ENCODE results near the gene TENM4. TPM values are rescaled to one million over a fixed set of nuclear protein-coding genes. Genes with fewer than 3 reads are reported as not detected.

The TENM4 gene
- total RNA-seq, 1 donor from 2014 or later = 3.8 TPM

GRCh38 chr11:79043726-79044125, 397.1 kb downstream of the TENM4 start:
- no peaks in the 10 kb centered on the region for H3K9me3 Mint-ChIP-seq (ENCODE audit: low read depth)
- peaks cover 13% of the 10 kb centered on the region for H3K4me1 Mint-ChIP-seq (ENCODE audit: low read depth)
- H3K27ac Mint-ChIP-seq (ENCODE audit: unreplicated experiment) = no peak overlapping the region
- H3K4me3 Mint-ChIP-seq (ENCODE audit: unreplicated experiment) = no peak overlapping the region
- no peak for TF ChIP-seq CTCF (IDR thresholded peaks at IDR 0.05)
- no peaks in the 10 kb centered on the region for H3K27me3 Mint-ChIP-seq (ENCODE audit: low read depth)
- no peak for DNase-seq (ENCODE audit: low spot score)
- H3K36me3 Mint-ChIP-seq (ENCODE audit: low read depth) = no peaks in the 10 kb centered on the region

- no peak overlapping the region for H3K27ac Mint-ChIP-seq (ENCODE audit: unreplicated experiment)
- no peaks in the 10 kb centered on the region for H3K36me3 Mint-ChIP-seq (ENCODE audit: low read depth)
- no peaks in the 10 kb centered on the region for H3K9me3 Mint-ChIP-seq (ENCODE audit: low read depth)
- H3K4me1 Mint-ChIP-seq (ENCODE audit: low read depth) = peaks cover 13% of the 10 kb centered on the region
- no peak overlapping the region for H3K4me3 Mint-ChIP-seq (ENCODE audit: unreplicated experiment)
- no peaks in the 10 kb centered on the region for H3K27me3 Mint-ChIP-seq (ENCODE audit: low read depth)
- no peak for DNase-seq (ENCODE audit: low spot score)
- no peak for TF ChIP-seq CTCF (IDR thresholded peaks at IDR 0.05)
These were observed 398.0 kb downstream of the TENM4 start for GRCh38 chr11:79042824-79043223.

- H3K36me3 Mint-ChIP-seq (ENCODE audit: low read depth) = no peaks in the 10 kb centered on the region
These were observed 400.5 kb downstream of the TENM4 start for GRCh38 chr11:79040348-79040747.

GRCh38 chr11:79039122-79039521, 401.7 kb downstream of the TENM4 start:
- TF ChIP-seq CTCF (IDR thresholded peaks at IDR 0.05) = no peak

More at GRCh38 chr11:79040348-79040747, 400.5 kb downstream of the TENM4 start:
- no peak overlapping the region for H3K4me3 Mint-ChIP-seq (ENCODE audit: unreplicated experiment)
- no peak for DNase-seq (ENCODE audit: low spot score)
- H3K9me3 Mint-ChIP-seq (ENCODE audit: low read depth) = no peaks in the 10 kb centered on the region
- no peak overlapping the region for H3K27ac Mint-ChIP-seq (ENCODE audit: unreplicated experiment)
- H3K27me3 Mint-ChIP-seq (ENCODE audit: low read depth) = no peaks in the 10 kb centered on the region
- H3K4me1 Mint-ChIP-seq (ENCODE audit: low read depth) = peaks cover 13% of the 10 kb centered on the region
- TF ChIP-seq CTCF (IDR thresholded peaks at IDR 0.05) = no peak

GRCh38 chr11:79035881-79036280, 404.9 kb downstream of the TENM4 start:
- Mint-ChIP-seq H3K4me3 (ENCODE audit: unreplicated experiment) (no peak overlapping the region), H3K4me1 (ENCODE audit: low read depth) (peaks cover 4% of the 10 kb centered on the region), H3K36me3 (ENCODE audit: low read depth) (no peaks in the 10 kb centered on the region), H3K27ac (ENCODE audit: unreplicated experiment) (no peak overlapping the region), H3K27me3 (ENCODE audit: low read depth) (no peaks in the 10 kb centered on the region), H3K9me3 (ENCODE audit: low read depth) (no peaks in the 10 kb centered on the region)
- DNase-seq (ENCODE audit: low spot score) = no peak
- TF ChIP-seq CTCF (IDR thresholded peaks at IDR 0.05) = no peak

More at GRCh38 chr11:79039122-79039521, 401.7 kb downstream of the TENM4 start:
- H3K9me3 Mint-ChIP-seq (ENCODE audit: low read depth) = no peaks in the 10 kb centered on the region
- no peak for DNase-seq (ENCODE audit: low spot score)
- H3K4me3 Mint-ChIP-seq (ENCODE audit: unreplicated experiment) = no peak overlapping the region
- no peaks in the 10 kb centered on the region for H3K27me3 Mint-ChIP-seq (ENCODE audit: low read depth)
- H3K36me3 Mint-ChIP-seq (ENCODE audit: low read depth) = no peaks in the 10 kb centered on the region
- H3K27ac Mint-ChIP-seq (ENCODE audit: unreplicated experiment) = no peak overlapping the region
- peaks cover 11% of the 10 kb centered on the region for H3K4me1 Mint-ChIP-seq (ENCODE audit: low read depth)

Data from chondrocyte (in vitro differentiated cells).